PFSK-1 (cell line): ENCODE data around the gene STRIP2.

Source experiments
- FOXP2 ChIP-seq: optimal IDR thresholded peaks from 2 replicates; pipeline ENCODE3; 2011; ENCODE audit warnings: borderline replicate concordance, control low read depth, inconsistent platforms; ENCODE audit not compliant: insufficient read depth; ENCODE audit errors: extremely low read length, extremely low read depth
- POLR2AphosphoS5 ChIP-seq: IDR thresholded peaks from 2 replicates; pipeline ENCODE4 v1.6.1; 2012; ENCODE audit warnings: low read depth, mild to moderate bottlenecking, control low read depth, low read length, moderate library complexity
- REST ChIP-seq, 2 experiments: IDR thresholded peaks; 2 replicates each; pipeline versions ENCODE4 v1.6.1 to v1.8.0; 2011 to 2012; ENCODE audit warnings: low read depth in 2 of 2, low read length in 2 of 2, control low read depth in 1 of 2, inconsistent platforms in 1 of 2, mild to moderate bottlenecking in 1 of 2, moderate library complexity in 1 of 2; ENCODE audit not compliant: insufficient read depth in 1 of 2
- SIN3A ChIP-seq: IDR thresholded peaks from 2 replicates; pipeline ENCODE4 v1.6.1; 2012; ENCODE audit warnings: mild to moderate bottlenecking, low read length, moderate library complexity, borderline replicate concordance; ENCODE audit not compliant: insufficient read depth
- TAF1 ChIP-seq: IDR thresholded peaks from 2 replicates; pipeline ENCODE4 v1.6.1; 2012; ENCODE audit warnings: low read length, control low read depth, borderline replicate concordance; ENCODE audit not compliant: insufficient read depth

The STRIP2 gene

GRCh38 chr7:129519464-129519863 is 85.2 kb downstream of the STRIP2 start:
- TF ChIP-seq FOXP2 (no peak), TAF1 (no peak), SIN3A (no peak), POLR2AphosphoS5 (no peak), REST (IDR thresholded peaks at IDR 0.05; ENCODE audit: insufficient read depth in 1 of 2, low read depth in 2 of 2, low read length in 2 of 2) (no peak)

GRCh38 chr7:129522088-129522970 is 88.1 kb downstream of the STRIP2 start:
- TF ChIP-seq REST (IDR thresholded peaks at IDR 0.05; ENCODE audit: insufficient read depth in 1 of 2, low read depth in 2 of 2, low read length in 2 of 2) (peak; percentile 70 to 87), SIN3A (no peak), FOXP2 (no peak), POLR2AphosphoS5 (no peak)

- TF ChIP-seq FOXP2 (no peak), POLR2AphosphoS5 (no peak), REST (IDR thresholded peaks at IDR 0.05; ENCODE audit: insufficient read depth in 1 of 2, low read depth in 2 of 2, low read length in 2 of 2) (no peak), SIN3A (no peak), TAF1 (no peak)
These were observed 88.7 kb downstream of the STRIP2 start for GRCh38 chr7:129522971-129523340.

- TF ChIP-seq REST (IDR thresholded peaks at IDR 0.05; ENCODE audit: insufficient read depth in 1 of 2, low read depth in 2 of 2, low read length in 2 of 2) (no peak), POLR2AphosphoS5 (no peak)
These were observed 89.7 kb downstream of the STRIP2 start for GRCh38 chr7:129523924-129524323.
